ENCODE results near the gene MRPL23.

GRCh38 chr11:1947592-1948237, 583 bp downstream of the MRPL23 start:
- TF ChIP-seq ARNTL (CRISPR knock-in tag; IDR thresholded peaks at IDR 0.05; ENCODE audit: borderline replicate concordance, low read depth) = no peak
- no peak for TF ChIP-seq PATZ1 (CRISPR knock-in tag; IDR thresholded peaks at IDR 0.05; ENCODE audit: borderline replicate concordance)
- no peak for TF ChIP-seq CREB5 (CRISPR knock-in tag; IDR thresholded peaks at IDR 0.05; ENCODE audit: low read depth)
- no peak for TF ChIP-seq GLIS3 (CRISPR knock-in tag; IDR thresholded peaks at IDR 0.05)
- TF ChIP-seq ZFP3 (CRISPR knock-in tag; IDR thresholded peaks at IDR 0.05) = no peak
- no peak for TF ChIP-seq CSRNP3 (CRISPR knock-in tag; IDR thresholded peaks at IDR 0.05)
- no peak for TF ChIP-seq RARB (CRISPR knock-in tag; IDR thresholded peaks at IDR 0.05)
- no peak for TF ChIP-seq ZNF8 (CRISPR knock-in tag; IDR thresholded peaks at IDR 0.05)
- no peak for TF ChIP-seq SNAI2 (CRISPR knock-in tag; IDR thresholded peaks at IDR 0.05)
- TF ChIP-seq POU6F1 (CRISPR knock-in tag; IDR thresholded peaks at IDR 0.05; ENCODE audit: borderline replicate concordance, low read depth) = no peak

Data from SK-N-SH treated with all-trans-retinoic acid at 6 μM for 48 hours (cell line).